PC-3 (cell line): ENCODE measurements around the gene CDH13. TPM values are rescaled to one million over a fixed set of nuclear protein-coding genes. Genes with fewer than 3 reads are reported as not detected.

Experiments used
- ATAC-seq: fragments of 200-7000 bp; cut with Tn5 transposase; 2 replicates; pipeline ENCODE4 v1.9.1; 2020; ENCODE audit warnings: mild to moderate bottlenecking, moderate library complexity
- BruUV-seq: library from RNA; stranded (reverse); fragments of 400-500 nt; replicated peaks from 2 replicates; lab custom pipeline; 2021; lab: Mats Ljungman, UMichigan
- CTCF ChIA-PET: fragments of 300-600 bp; sonication (Branson Sonifier 250); formaldehyde crosslinking; loops from one replicate; lab custom pipeline; 2022; ENCODE audit warnings: antibody characterized with exemption; lab: Charles Lee
- POLR2A ChIA-PET: fragments of 300-600 bp; sonication (Branson Sonifier 250); formaldehyde crosslinking; loops from one replicate; lab custom pipeline; 2022; ENCODE audit warnings: antibody characterized with exemption; ENCODE audit not compliant: unreplicated experiment; lab: Charles Lee
- DNase-seq: peaks from one replicate; pipeline ENCODE4 v3.0.0-alpha.2; 2015
- H2AFZ ChIP-seq: fragments of 300-600 bp; sonication (generic); 2 replicates; pipeline ENCODE4 v1.6.0; 2016; ENCODE audit warnings: antibody characterized with exemption, low read length
- H3F3A ChIP-seq: fragments of 300-600 bp; sonication (generic); one replicate; pipeline ENCODE4 v1.6.0; 2017; ENCODE audit warnings: antibody characterized with exemption, low read length, control low read depth, mild to moderate bottlenecking; ENCODE audit not compliant: unreplicated experiment
- H3K27ac ChIP-seq: fragments of 300-600 bp; sonication (generic); 2 replicates; pipeline ENCODE4 v1.5.1; 2016; ENCODE audit warnings: mild to moderate bottlenecking, low read length
- H3K27me3 ChIP-seq: fragments of 300-600 bp; sonication (generic); 2 replicates; pipeline ENCODE4 v1.6.1; 2016; ENCODE audit warnings: low read length, mixed read lengths
- H3K36me3 ChIP-seq: fragments of 300-600 bp; sonication (generic); 2 replicates; pipeline ENCODE4 v1.6.1; 2016; ENCODE audit warnings: low read depth, mixed run types, low read length, mixed read lengths
- H3K4me1 ChIP-seq: fragments of 300-600 bp; sonication (generic); 2 replicates; pipeline ENCODE4 v1.5.1; 2016; ENCODE audit warnings: low read length; ENCODE audit not compliant: insufficient read depth
- H3K4me2 ChIP-seq: fragments of 300-600 bp; sonication (generic); 2 replicates; pipeline ENCODE4 v1.6.0; 2016; ENCODE audit warnings: low read length
- H3K4me3 ChIP-seq: fragments of 300-600 bp; sonication (generic); 2 replicates; pipeline ENCODE4 v1.5.1; 2016; ENCODE audit warnings: mild to moderate bottlenecking, low read length, mixed read lengths
- H3K79me2 ChIP-seq: fragments of 300-600 bp; sonication (generic); 2 replicates; pipeline ENCODE4 v1.6.1; 2017; ENCODE audit warnings: low read length, mixed read lengths
- H3K9ac ChIP-seq: fragments of 300-600 bp; sonication (generic); 2 replicates; pipeline ENCODE4 v1.6.0; 2016; ENCODE audit warnings: mild to moderate bottlenecking, low read length
- H3K9me2 ChIP-seq: fragments of 300-600 bp; sonication (generic); replicated peaks from 2 replicates; pipeline ENCODE4 v1.6.1; 2016; ENCODE audit warnings: mixed run types, low read length, mixed read lengths
- H3K9me3 ChIP-seq: fragments of 300-600 bp; sonication (generic); 2 replicates; pipeline ENCODE4 v1.6.1; 2016; ENCODE audit warnings: low read length, mixed read lengths
- H4K20me1 ChIP-seq: fragments of 300-600 bp; sonication (generic); 2 replicates; pipeline ENCODE4 v1.6.1; 2016; ENCODE audit warnings: low read length, mixed read lengths
- EZH2 ChIP-seq: fragments of 300-600 bp; sonication (generic); IDR thresholded peaks from one replicate; pipeline ENCODE4 v1.6.1; 2017; ENCODE audit warnings: antibody characterized with exemption, mild to moderate bottlenecking, low read length; ENCODE audit not compliant: unreplicated experiment
- EZH2phosphoT487 ChIP-seq: fragments of 300-600 bp; sonication (generic); IDR thresholded peaks from 2 replicates; pipeline ENCODE4 v1.6.1; 2018; ENCODE audit warnings: mild to moderate bottlenecking, antibody characterized with exemption, low read length, borderline replicate concordance
- intact Hi-C: fragments of 100-400 bp; cut with micrococcal nuclease; formaldehyde crosslinking; loops from 2 replicates; pipeline ENCODE4 v1.9.0; 2023
- total RNA-seq: library from RNA; depleted of rRNA; stranded (reverse); fragments of >200 nt; gene quantifications from 2 replicates; pipeline ENCODE4 v1.2.3, GENCODE V29; 2014
- TF ChIP-seq, protein P1 (sequence below): fragments of 300-600 bp; sonication (generic); conservative IDR thresholded peaks from 2 replicates; pipeline ENCODE4 v1.5.1; 2017; ENCODE audit warnings: antibody characterized with exemption, low read depth, mild to moderate bottlenecking, low read length

The CDH13 gene
- total RNA-seq, 1 experiment from 2014 or later, result 0.36 TPM

DNA sequence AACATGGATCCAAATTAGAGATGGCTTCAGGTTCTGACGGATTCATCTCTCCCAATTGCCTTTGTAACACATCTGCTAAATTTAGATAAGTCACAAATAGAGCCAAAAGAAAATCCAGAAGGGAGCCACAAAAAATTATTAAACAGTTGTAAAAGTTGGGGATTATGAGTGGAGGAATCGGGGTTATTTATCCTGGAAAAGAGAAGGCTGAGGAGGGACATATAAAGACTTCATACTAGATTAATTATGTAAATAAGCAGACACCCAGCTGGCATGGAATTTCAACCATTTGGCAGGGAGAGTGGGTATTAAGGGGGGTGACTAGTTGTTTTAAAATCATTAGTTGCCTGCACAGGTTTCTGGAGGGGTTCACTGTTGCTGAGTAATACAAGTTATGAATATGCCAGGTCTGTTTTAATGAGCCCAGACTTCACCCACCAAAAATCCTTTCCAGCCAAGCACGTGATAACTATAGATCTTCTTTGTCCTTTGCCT lies 89.6 kb downstream of the CDH13 start:
- no peaks in the 10 kb centered on the region for H3K4me1 ChIP-seq
- DNase-seq (no peak), ATAC-seq (no peak)
- intact Hi-C loops, result no loop called here
- BruUV-seq, result no TSS peak
- H3K4me3 ChIP-seq, result no peak overlapping the region
- H3K27ac ChIP-seq, result no peak overlapping the region
- H3K36me3 ChIP-seq, result no peaks in the 10 kb centered on the region
- H3K9me3 ChIP-seq, result no peaks in the 10 kb centered on the region
- H3K27me3 ChIP-seq, result peaks cover 29% of the 10 kb centered on the region
- H3K4me2 ChIP-seq, result no peak overlapping the region
- H4K20me1 ChIP-seq, result no peaks in the 10 kb centered on the region
- no peaks in the 10 kb centered on the region for H3K79me2 ChIP-seq
- no peak for TF ChIP-seq EZH2phosphoT487
- no peak for TF ChIP-seq EZH2
- TF ChIP-seq, protein P1, sequence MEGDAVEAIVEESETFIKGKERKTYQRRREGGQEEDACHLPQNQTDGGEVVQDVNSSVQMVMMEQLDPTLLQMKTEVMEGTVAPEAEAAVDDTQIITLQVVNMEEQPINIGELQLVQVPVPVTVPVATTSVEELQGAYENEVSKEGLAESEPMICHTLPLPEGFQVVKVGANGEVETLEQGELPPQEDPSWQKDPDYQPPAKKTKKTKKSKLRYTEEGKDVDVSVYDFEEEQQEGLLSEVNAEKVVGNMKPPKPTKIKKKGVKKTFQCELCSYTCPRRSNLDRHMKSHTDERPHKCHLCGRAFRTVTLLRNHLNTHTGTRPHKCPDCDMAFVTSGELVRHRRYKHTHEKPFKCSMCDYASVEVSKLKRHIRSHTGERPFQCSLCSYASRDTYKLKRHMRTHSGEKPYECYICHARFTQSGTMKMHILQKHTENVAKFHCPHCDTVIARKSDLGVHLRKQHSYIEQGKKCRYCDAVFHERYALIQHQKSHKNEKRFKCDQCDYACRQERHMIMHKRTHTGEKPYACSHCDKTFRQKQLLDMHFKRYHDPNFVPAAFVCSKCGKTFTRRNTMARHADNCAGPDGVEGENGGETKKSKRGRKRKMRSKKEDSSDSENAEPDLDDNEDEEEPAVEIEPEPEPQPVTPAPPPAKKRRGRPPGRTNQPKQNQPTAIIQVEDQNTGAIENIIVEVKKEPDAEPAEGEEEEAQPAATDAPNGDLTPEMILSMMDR, result no peak
- no peaks in the 10 kb centered on the region for H3K9me2 ChIP-seq
- ChIA-PET CTCF (no interaction called here), POLR2A (no interaction called here)
- H2AFZ ChIP-seq, result no peak overlapping the region
- H3K9ac ChIP-seq, result no peak overlapping the region
- H3F3A ChIP-seq, result no peaks in the 10 kb centered on the region

DNA sequence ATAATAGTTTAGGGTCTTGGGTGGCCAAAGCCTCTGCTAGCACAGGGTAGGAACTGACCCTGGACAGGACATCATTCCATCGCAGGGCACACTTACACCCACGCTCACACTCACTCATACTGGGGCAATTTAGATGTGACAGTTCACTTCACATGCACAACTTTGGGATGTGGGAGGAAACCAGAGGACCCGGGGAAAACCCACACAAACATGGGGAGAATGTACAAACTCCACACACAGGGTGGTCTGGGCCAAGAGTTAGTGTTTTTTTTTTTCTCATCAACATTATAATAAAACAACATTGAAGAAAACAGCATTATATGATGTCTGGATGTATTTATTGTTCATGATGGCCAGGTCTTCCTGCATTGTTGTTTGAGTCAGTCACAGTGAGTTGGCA lies 93.6 kb downstream of the CDH13 start:
- CTCF ChIA-PET, result no interaction called here
- POLR2A ChIA-PET, result no interaction called here
- DNase-seq, result no peak

DNA sequence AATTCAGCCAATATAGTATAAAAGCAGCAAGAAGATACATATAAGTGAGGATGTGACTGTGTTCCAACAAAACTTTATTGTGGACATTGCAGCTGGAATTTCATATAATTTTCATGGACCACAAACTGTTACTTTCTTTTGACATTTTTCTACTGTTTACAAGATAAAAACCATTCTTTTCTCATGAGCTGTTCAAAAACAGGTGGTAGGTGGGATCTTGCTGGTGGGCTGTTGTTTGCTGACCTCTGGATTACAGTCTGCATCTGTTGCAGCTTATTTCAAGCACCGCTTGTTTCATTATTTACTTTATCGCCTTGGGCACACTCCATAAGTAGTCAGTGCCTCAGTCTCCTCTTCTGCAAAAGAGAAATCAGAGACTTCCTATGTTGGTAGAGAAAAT lies 99.5 kb downstream of the CDH13 start:
- intact Hi-C loops, result no loop called here
- Histone ChIP-seq H3K36me3 (no peaks in the 10 kb centered on the region), H3K79me2 (no peaks in the 10 kb centered on the region), H3K9me2 (no peaks in the 10 kb centered on the region), H3K4me2 (no peak overlapping the region), H2AFZ (no peak overlapping the region), H3K27me3 (no peaks in the 10 kb centered on the region), H3K4me1 (no peaks in the 10 kb centered on the region), H4K20me1 (no peaks in the 10 kb centered on the region), H3K27ac (no peak overlapping the region), H3F3A (no peaks in the 10 kb centered on the region), H3K4me3 (no peak overlapping the region), H3K9ac (no peak overlapping the region), H3K9me3 (no peaks in the 10 kb centered on the region)
- ATAC-seq (no peak), DNase-seq (no peak)
- POLR2A ChIA-PET, result no interaction called here
- TF ChIP-seq EZH2 (no peak), EZH2phosphoT487 (no peak)
- TF ChIP-seq, protein P1, result no peak
- CTCF ChIA-PET, result no interaction called here
- no TSS peak for BruUV-seq

More for the DNA sequence above, 93.6 kb downstream of the CDH13 start:
- no peak overlapping the region for H3K4me3 ChIP-seq
- no TSS peak for BruUV-seq
- H4K20me1 ChIP-seq, result no peaks in the 10 kb centered on the region
- TF ChIP-seq, protein P1, result no peak
- TF ChIP-seq EZH2 (no peak), EZH2phosphoT487 (no peak)
- H3K4me2 ChIP-seq, result no peak overlapping the region
- no peaks in the 10 kb centered on the region for H3K9me2 ChIP-seq
- no peaks in the 10 kb centered on the region for H3K36me3 ChIP-seq
- no peaks in the 10 kb centered on the region for H3K4me1 ChIP-seq
- intact Hi-C loops, result no loop called here
- no peaks in the 10 kb centered on the region for H3K9me3 ChIP-seq
- no peak for ATAC-seq
- no peaks in the 10 kb centered on the region for H3K79me2 ChIP-seq
- no peaks in the 10 kb centered on the region for H3F3A ChIP-seq
- no peak overlapping the region for H3K27ac ChIP-seq
- peaks cover 14% of the 10 kb centered on the region for H3K27me3 ChIP-seq
- no peak overlapping the region for H3K9ac ChIP-seq
- no peak overlapping the region for H2AFZ ChIP-seq
